Measurements from ENCODE around the gene CC2D1B. TPM values are rescaled to one million over a fixed set of nuclear protein-coding genes. Genes with fewer than 3 reads are reported as not detected.

CC2D1B gene
- total and polyA plus RNA-seq, 9 of the 15 experiments (the other 6 are each of a cell fraction or from before 2014, with no cell fraction given), result 1.2 to 33.6 (median 25.5) TPM

GRCh38 chr1:52404975-52405338 lies 39.0 kb upstream of the CC2D1B start (continued):
- no peak for TF ChIP-seq FOXO4 (CRISPR knock-in tag; IDR thresholded peaks at IDR 0.05)
- no peak for TF ChIP-seq FOXK1 (CRISPR knock-in tag; IDR thresholded peaks at IDR 0.05; ENCODE audit: borderline replicate concordance)
- TF ChIP-seq HDGF (IDR thresholded peaks at IDR 0.05), result 0 out of 2 replicates have a peak, but pooled peaks have one; percentile 38
- no peak for TF ChIP-seq MNT (conservative IDR thresholded peaks at IDR 0.05)
- TF ChIP-seq ZNF717 (CRISPR knock-in tag; IDR thresholded peaks at IDR 0.05), result no peak
- no peak for TF ChIP-seq USF1 (CRISPR knock-in tag; IDR thresholded peaks at IDR 0.05)
- no peak for TF ChIP-seq TAL1 (IDR thresholded peaks at IDR 0.05)
- no peak for TF ChIP-seq NFIC (IDR thresholded peaks at IDR 0.05)
- TF ChIP-seq ZNF586 (CRISPR knock-in tag; conservative IDR thresholded peaks at IDR 0.05), result no peak
- no peak for TF ChIP-seq ETV6 (IDR thresholded peaks at IDR 0.05; ENCODE audit: borderline replicate concordance in 1 of 2, low read depth in 2 of 2, low read length in 1 of 2)
- no peak for TF ChIP-seq ETV6 (CRISPR knock-in tag; IDR thresholded peaks at IDR 0.05; ENCODE audit: borderline replicate concordance)
- TF ChIP-seq KLF13 (tag; IDR thresholded peaks at IDR 0.05; ENCODE audit: borderline replicate concordance, low read depth), result 0 out of 2 replicates have a peak, but pooled peaks have one; percentile 35
- TF ChIP-seq CUX1 (CRISPR knock-in tag; IDR thresholded peaks at IDR 0.05), result no peak
- TF ChIP-seq ZNF239 (CRISPR knock-in tag; IDR thresholded peaks at IDR 0.05), result no peak
- no peak for TF ChIP-seq JUN (IDR thresholded peaks at IDR 0.05; ENCODE audit: borderline replicate concordance, low read depth, low read length)
- TF ChIP-seq JUN (CRISPR knock-in tag; IDR thresholded peaks at IDR 0.05; ENCODE audit: borderline replicate concordance), result no peak
- TF ChIP-seq RBM39 (optimal IDR thresholded peaks at IDR 0.05; ENCODE audit: low read depth, low read length), result no peak
- no peak for TF ChIP-seq ZNF551 (CRISPR knock-in tag; IDR thresholded peaks at IDR 0.05)
- TF ChIP-seq SAFB (IDR thresholded peaks at IDR 0.05; ENCODE audit: borderline replicate concordance, low read depth, low read length), result no peak
- TF ChIP-seq NR2C1 (IDR thresholded peaks at IDR 0.05), result no peak
- TF ChIP-seq NR2C1 (tag; IDR thresholded peaks at IDR 0.05), result no peak
- no peak for TF ChIP-seq ZNF778 (CRISPR knock-in tag; IDR thresholded peaks at IDR 0.05)
- TF ChIP-seq PYGO2 (tag; IDR thresholded peaks at IDR 0.05), result no peak
